HG03521 (cell line): Measurements from ENCODE around the gene FOLR3.
"Not testable (repeated sequence)": the region's sequence is repeated elsewhere in the genome, so short reads cannot be mapped to it uniquely, and the experiment has no call there.

Source experiments
- ATAC-seq: cut with Tn5 transposase; IDR thresholded peaks from one replicate; pipeline ENCODE4 v1.9.1; 2021; ENCODE audit warnings: mild to moderate bottlenecking, moderate library complexity; ENCODE audit not compliant: unreplicated experiment

Gene FOLR3

GRCh38 chr11:72123117-72123653 lies 12.3 kb upstream of the FOLR3 start:
- no peak for ATAC-seq

GRCh38 chr11:72124046-72124445 lies 11.5 kb upstream of the FOLR3 start:
- no peak for ATAC-seq

- no peak for ATAC-seq
Observed at GRCh38 chr11:72125956-72126355, 9.6 kb upstream of the FOLR3 start.

GRCh38 chr11:72127923-72128322 lies 7.6 kb upstream of the FOLR3 start:
- ATAC-seq, result no peak

- ATAC-seq, result no peak
Observed at GRCh38 chr11:72129381-72129780, 6.1 kb upstream of the FOLR3 start.

GRCh38 chr11:72132646-72133045 lies 2.9 kb upstream of the FOLR3 start:
- ATAC-seq, result no peak

GRCh38 chr11:72135891-72136683 lies 562 bp downstream of the FOLR3 start:
- no peak for ATAC-seq

GRCh38 chr11:72136684-72137262 lies 1.2 kb downstream of the FOLR3 start:
- ATAC-seq, result no peak

- no peak for ATAC-seq
Observed at GRCh38 chr11:72138821-72139390, 3.4 kb downstream of the FOLR3 start.

- no peak for ATAC-seq
Observed at GRCh38 chr11:72139500-72139899, 4.0 kb downstream of the FOLR3 start.

GRCh38 chr11:72140661-72141060 lies 5.1 kb downstream of the FOLR3 start:
- ATAC-seq, result no peak

GRCh38 chr11:72141066-72141465 lies 5.5 kb downstream of the FOLR3 start:
- no peak for ATAC-seq

- ATAC-seq, result not testable (repeated sequence)
Observed at GRCh38 chr11:72142086-72142485, 6.6 kb downstream of the FOLR3 start.

- ATAC-seq, result not testable (repeated sequence)
Observed at GRCh38 chr11:72142543-72142942, 7.0 kb downstream of the FOLR3 start.

GRCh38 chr11:72144807-72145565 lies 9.5 kb downstream of the FOLR3 start:
- no peak for ATAC-seq

GRCh38 chr11:72146625-72147024 lies 11.1 kb downstream of the FOLR3 start:
- ATAC-seq, result no peak

GRCh38 chr11:72150882-72151281 lies 15.4 kb downstream of the FOLR3 start:
- ATAC-seq, result no peak

- not testable (repeated sequence) for ATAC-seq
Observed at GRCh38 chr11:72153874-72154273, 18.3 kb downstream of the FOLR3 start.

GRCh38 chr11:72154816-72155215 lies 19.3 kb downstream of the FOLR3 start:
- no peak for ATAC-seq

- ATAC-seq, result no peak
Observed at GRCh38 chr11:72155751-72156150, 20.2 kb downstream of the FOLR3 start.

- ATAC-seq, result no peak
Observed at GRCh38 chr11:72157131-72157530, 21.6 kb downstream of the FOLR3 start.
